Breast epithelium (tissue), 3 donors: ENCODE data around the gene IQGAP2.

Source experiments
- CTCF ChIP-seq, 3 donors: fragments of 450-650 bp; IDR thresholded peaks; one replicate each; pipeline ENCODE4 v1.5.1; 2016 to 2017; ENCODE audit warnings: antibody characterized with exemption in 3 of 3, mild to moderate bottlenecking in 3 of 3, moderate library complexity in 3 of 3
- POLR2A ChIP-seq: fragments of 450-650 bp; IDR thresholded peaks from one replicate; pipeline ENCODE4 v1.6.1; 2016; ENCODE audit warnings: antibody characterized with exemption, mild to moderate bottlenecking, moderate library complexity

GRCh38 chr5:76755779-76756637, 352.9 kb downstream of the IQGAP2 start:
- no peak for TF ChIP-seq CTCF (IDR thresholded peaks at IDR 0.05)
- no peak for TF ChIP-seq POLR2A
